Prostate gland (tissue), 2 donors: Measurements from ENCODE around the gene SLC2A6.

Experiments
- POLR2A ChIP-seq: fragments of 450-650 bp; IDR thresholded peaks from one replicate; pipeline ENCODE4 v1.6.1; 2016; ENCODE audit warnings: antibody characterized with exemption, mild to moderate bottlenecking
- POLR2AphosphoS5 ChIP-seq: sonication (generic); formaldehyde crosslinking; IDR thresholded peaks from one replicate; pipeline ENCODE4 v1.6.1; 2017; ENCODE audit warnings: antibody characterized with exemption
- TF ChIP-seq, protein P1 (sequence below), 4 experiments: fragments of 200-600 bp in 2 of 4; fragments of 450-650 bp in 2 of 4; sonication (generic) in 2 of 4; IDR thresholded peaks; 1 replicate in 3 of 4; 2 replicates in 1 of 4; pipeline ENCODE4 v1.5.1; 2016 to 2019; ENCODE audit warnings: antibody characterized with exemption in 4 of 4, mild to moderate bottlenecking in 2 of 4, moderate library complexity in 2 of 4

DNA sequence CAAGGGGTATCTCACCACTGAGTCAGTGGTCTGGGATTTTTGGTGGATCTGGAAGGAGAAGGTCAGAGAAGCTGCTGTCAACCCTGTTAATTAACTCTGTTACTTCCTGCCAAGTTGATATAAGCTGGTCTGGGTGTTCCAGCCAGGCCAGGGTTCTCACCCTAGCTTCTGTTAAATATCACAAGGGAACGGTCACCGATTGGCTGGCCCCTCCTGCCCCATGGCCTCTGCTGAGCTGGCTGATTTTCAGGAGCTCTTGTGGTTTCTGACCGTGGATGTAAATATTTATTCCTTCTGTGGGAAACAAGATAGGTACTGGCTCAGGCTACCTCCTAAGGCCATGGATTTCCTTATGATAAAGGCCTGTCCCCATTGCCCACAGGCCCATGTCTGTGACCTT, 55.7 kb downstream of the SLC2A6 start:
- TF ChIP-seq, protein P1, sequence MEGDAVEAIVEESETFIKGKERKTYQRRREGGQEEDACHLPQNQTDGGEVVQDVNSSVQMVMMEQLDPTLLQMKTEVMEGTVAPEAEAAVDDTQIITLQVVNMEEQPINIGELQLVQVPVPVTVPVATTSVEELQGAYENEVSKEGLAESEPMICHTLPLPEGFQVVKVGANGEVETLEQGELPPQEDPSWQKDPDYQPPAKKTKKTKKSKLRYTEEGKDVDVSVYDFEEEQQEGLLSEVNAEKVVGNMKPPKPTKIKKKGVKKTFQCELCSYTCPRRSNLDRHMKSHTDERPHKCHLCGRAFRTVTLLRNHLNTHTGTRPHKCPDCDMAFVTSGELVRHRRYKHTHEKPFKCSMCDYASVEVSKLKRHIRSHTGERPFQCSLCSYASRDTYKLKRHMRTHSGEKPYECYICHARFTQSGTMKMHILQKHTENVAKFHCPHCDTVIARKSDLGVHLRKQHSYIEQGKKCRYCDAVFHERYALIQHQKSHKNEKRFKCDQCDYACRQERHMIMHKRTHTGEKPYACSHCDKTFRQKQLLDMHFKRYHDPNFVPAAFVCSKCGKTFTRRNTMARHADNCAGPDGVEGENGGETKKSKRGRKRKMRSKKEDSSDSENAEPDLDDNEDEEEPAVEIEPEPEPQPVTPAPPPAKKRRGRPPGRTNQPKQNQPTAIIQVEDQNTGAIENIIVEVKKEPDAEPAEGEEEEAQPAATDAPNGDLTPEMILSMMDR (IDR thresholded peaks at IDR 0.05), result no peak
- TF ChIP-seq POLR2AphosphoS5 (no peak), POLR2A (no peak)
